Karpas-422 (cell line): Measurements from ENCODE around the gene PKP1. TPM values are rescaled to one million over a fixed set of nuclear protein-coding genes. Genes with fewer than 3 reads are reported as not detected.
A peak's percentile ranks its signal among the peaks of the same experiment; 100 is the strongest.

Experiments used
- DNase-seq: peaks from one replicate; pipeline ENCODE4 v3.0.0-alpha.2; 2015
- H2AFZ ChIP-seq: fragments of 200-600 bp; sonication (generic); 2 replicates; pipeline ENCODE4 v1.6.1; 2014; ENCODE audit warnings: antibody characterized with exemption, low read length, mixed read lengths
- H3K27ac ChIP-seq: fragments of 200-600 bp; sonication (generic); 2 replicates; pipeline ENCODE4 v1.5.1; 2014; ENCODE audit warnings: mild to moderate bottlenecking, low read length, moderate library complexity
- H3K27me3 ChIP-seq: fragments of 200-600 bp; sonication (generic); 2 replicates; pipeline ENCODE4 v1.6.1; 2014; ENCODE audit warnings: low read length, mixed read lengths
- H3K36me3 ChIP-seq: fragments of 200-600 bp; sonication (generic); 2 replicates; pipeline ENCODE4 v1.6.1; 2014; ENCODE audit warnings: low read length, mixed read lengths; ENCODE audit not compliant: insufficient read depth
- H3K4me1 ChIP-seq: fragments of 200-600 bp; sonication (generic); 2 replicates; pipeline ENCODE4 v1.6.1; 2014; ENCODE audit warnings: mild to moderate bottlenecking, low read length, mixed read lengths
- H3K4me2 ChIP-seq: fragments of 200-600 bp; sonication (generic); 2 replicates; pipeline ENCODE4 v1.6.1; 2014; ENCODE audit warnings: low read length, low read depth, mild to moderate bottlenecking; ENCODE audit not compliant: poor library complexity, severe bottlenecking
- H3K4me3 ChIP-seq: fragments of 200-600 bp; sonication (generic); 2 replicates; pipeline ENCODE4 v1.5.1; 2014; ENCODE audit warnings: mild to moderate bottlenecking, antibody characterized with exemption, low read length, mixed read lengths
- H3K79me2 ChIP-seq: fragments of 200-600 bp; sonication (generic); 2 replicates; pipeline ENCODE4 v1.6.1; 2014; ENCODE audit warnings: mild to moderate bottlenecking, low read length, mixed read lengths
- H3K9ac ChIP-seq: fragments of 200-600 bp; sonication (generic); 2 replicates; pipeline ENCODE4 v1.6.0; 2014; ENCODE audit warnings: low read length
- H3K9me2 ChIP-seq: fragments of 200-600 bp; sonication (generic), shearing (Covaris generic); replicated peaks from 2 replicates; pipeline ENCODE4 v1.6.0; 2014; ENCODE audit warnings: mild to moderate bottlenecking, low read length, moderate library complexity; ENCODE audit not compliant: insufficient read depth
- H3K9me3 ChIP-seq: fragments of 300-700, 200-600 bp; sonication (generic); 2 replicates; pipeline ENCODE4 v1.6.1; 2014; ENCODE audit warnings: low read length, mixed read lengths
- H4K20me1 ChIP-seq: fragments of 200-600 bp; sonication (generic); 2 replicates; pipeline ENCODE4 v1.6.1; 2014; ENCODE audit warnings: mild to moderate bottlenecking, antibody characterized with exemption, low read length, low read depth; ENCODE audit not compliant: insufficient read depth
- total RNA-seq: library from RNA; depleted of rRNA; stranded (reverse); fragments of >200 nt; shearing (Covaris generic); gene quantifications from 2 replicates; pipeline ENCODE4 v1.2.3, GENCODE V29; 2014; ENCODE audit warnings: low replicate concordance

PKP1 gene
- total RNA-seq, 1 experiment from 2014 or later = not detected

- no peak overlapping the region for H3K9ac ChIP-seq
- H3K4me3 ChIP-seq = no peak overlapping the region
- no peaks in the 10 kb centered on the region for H3K9me3 ChIP-seq
- no peaks in the 10 kb centered on the region for H3K4me1 ChIP-seq
- no peak overlapping the region for H3K27ac ChIP-seq
- H3K4me2 ChIP-seq = no peak overlapping the region
- no peaks in the 10 kb centered on the region for H3K79me2 ChIP-seq
- H4K20me1 ChIP-seq = no peaks in the 10 kb centered on the region
- no peaks in the 10 kb centered on the region for H3K27me3 ChIP-seq
- no peaks in the 10 kb centered on the region for H3K9me2 ChIP-seq
- H2AFZ ChIP-seq = no peak overlapping the region
- no peaks in the 10 kb centered on the region for H3K36me3 ChIP-seq
- no peak for DNase-seq
Observed at GRCh38 chr1:201336711-201337450, 53.6 kb downstream of the PKP1 start.

- no peak overlapping the region for H2AFZ ChIP-seq
- H3K4me3 ChIP-seq = no peak overlapping the region
- no peaks in the 10 kb centered on the region for H3K79me2 ChIP-seq
- no peak overlapping the region for H3K4me2 ChIP-seq
- H3K4me1 ChIP-seq = no peaks in the 10 kb centered on the region
- H3K9me3 ChIP-seq = no peaks in the 10 kb centered on the region
- no peaks in the 10 kb centered on the region for H4K20me1 ChIP-seq
- no peaks in the 10 kb centered on the region for H3K36me3 ChIP-seq
- no peak overlapping the region for H3K27ac ChIP-seq
- H3K27me3 ChIP-seq = no peaks in the 10 kb centered on the region
- H3K9me2 ChIP-seq = no peaks in the 10 kb centered on the region
- H3K9ac ChIP-seq = no peak overlapping the region
- no peak for DNase-seq
Observed at GRCh38 chr1:201341377-201341776, 58.1 kb downstream of the PKP1 start.

GRCh38 chr1:201344206-201345080 lies 61.1 kb downstream of the PKP1 start:
- Histone ChIP-seq H2AFZ (no peak overlapping the region), H4K20me1 (no peaks in the 10 kb centered on the region), H3K27me3 (no peaks in the 10 kb centered on the region), H3K27ac (no peak overlapping the region), H3K9me3 (no peaks in the 10 kb centered on the region), H3K4me2 (no peak overlapping the region), H3K79me2 (no peaks in the 10 kb centered on the region), H3K9ac (no peak overlapping the region), H3K36me3 (no peaks in the 10 kb centered on the region), H3K4me1 (peaks cover 8% of the 10 kb centered on the region), H3K4me3 (no peak overlapping the region), H3K9me2 (no peaks in the 10 kb centered on the region)
- no peak for DNase-seq

GRCh38 chr1:201345081-201345355 lies 61.7 kb downstream of the PKP1 start:
- H3K9me3 ChIP-seq = no peaks in the 10 kb centered on the region
- H3K79me2 ChIP-seq = no peaks in the 10 kb centered on the region
- H2AFZ ChIP-seq = no peak overlapping the region
- H3K9me2 ChIP-seq = no peaks in the 10 kb centered on the region
- no peak overlapping the region for H3K4me3 ChIP-seq
- H3K27me3 ChIP-seq = no peaks in the 10 kb centered on the region
- H3K9ac ChIP-seq = no peak overlapping the region
- H4K20me1 ChIP-seq = no peaks in the 10 kb centered on the region
- H3K4me1 ChIP-seq = peaks cover 8% of the 10 kb centered on the region
- H3K27ac ChIP-seq = no peak overlapping the region
- DNase-seq = no peak
- no peaks in the 10 kb centered on the region for H3K36me3 ChIP-seq
- H3K4me2 ChIP-seq = no peak overlapping the region

GRCh38 chr1:201346337-201346939 lies 63.1 kb downstream of the PKP1 start:
- no peak overlapping the region for H2AFZ ChIP-seq
- no peak overlapping the region for H3K9ac ChIP-seq
- H3K79me2 ChIP-seq = no peaks in the 10 kb centered on the region
- H3K4me2 ChIP-seq = no peak overlapping the region
- H3K27ac ChIP-seq = no peak overlapping the region
- H4K20me1 ChIP-seq = no peaks in the 10 kb centered on the region
- no peaks in the 10 kb centered on the region for H3K36me3 ChIP-seq
- H3K27me3 ChIP-seq = no peaks in the 10 kb centered on the region
- no peak overlapping the region for H3K4me3 ChIP-seq
- H3K9me2 ChIP-seq = no peaks in the 10 kb centered on the region
- H3K4me1 ChIP-seq = peaks cover 8% of the 10 kb centered on the region
- DNase-seq = peak; percentile 71
- H3K9me3 ChIP-seq = no peaks in the 10 kb centered on the region

GRCh38 chr1:201346987-201347386 lies 63.7 kb downstream of the PKP1 start:
- Histone ChIP-seq H3K9me3 (no peaks in the 10 kb centered on the region), H3K27ac (no peak overlapping the region), H2AFZ (no peak overlapping the region), H3K4me1 (peaks cover 8% of the 10 kb centered on the region), H3K9me2 (no peaks in the 10 kb centered on the region), H3K36me3 (no peaks in the 10 kb centered on the region), H3K9ac (no peak overlapping the region), H4K20me1 (no peaks in the 10 kb centered on the region), H3K79me2 (no peaks in the 10 kb centered on the region), H3K27me3 (no peaks in the 10 kb centered on the region), H3K4me3 (no peak overlapping the region), H3K4me2 (no peak overlapping the region)
- DNase-seq = no peak

GRCh38 chr1:201347498-201348210 lies 64.3 kb downstream of the PKP1 start:
- H3K4me2 ChIP-seq = no peak overlapping the region
- H3K79me2 ChIP-seq = no peaks in the 10 kb centered on the region
- peaks cover 8% of the 10 kb centered on the region for H3K4me1 ChIP-seq
- H3K9me2 ChIP-seq = no peaks in the 10 kb centered on the region
- no peaks in the 10 kb centered on the region for H3K27me3 ChIP-seq
- DNase-seq = no peak
- H3K9ac ChIP-seq = no peak overlapping the region
- no peaks in the 10 kb centered on the region for H3K36me3 ChIP-seq
- H3K27ac ChIP-seq = no peak overlapping the region
- H3K4me3 ChIP-seq = no peak overlapping the region
- H3K9me3 ChIP-seq = no peaks in the 10 kb centered on the region
- no peaks in the 10 kb centered on the region for H4K20me1 ChIP-seq
- H2AFZ ChIP-seq = no peak overlapping the region

- Histone ChIP-seq H3K9ac (no peak overlapping the region), H3K36me3 (no peaks in the 10 kb centered on the region), H3K4me2 (no peak overlapping the region)
Observed at GRCh38 chr1:201348211-201348566, 64.9 kb downstream of the PKP1 start.

More at GRCh38 chr1:201348211-201348566, 64.9 kb downstream of the PKP1 start:
- Histone ChIP-seq H3K27me3 (no peaks in the 10 kb centered on the region), H2AFZ (no peak overlapping the region), H3K4me1 (peaks cover 8% of the 10 kb centered on the region), H3K9me2 (no peaks in the 10 kb centered on the region), H3K79me2 (no peaks in the 10 kb centered on the region), H3K9me3 (no peaks in the 10 kb centered on the region), H3K27ac (no peak overlapping the region), H4K20me1 (no peaks in the 10 kb centered on the region), H3K4me3 (no peak overlapping the region)
- DNase-seq = peak; percentile 84
